MM.1S (cell line): ENCODE data around the gene SVEP1.

Experiments used
- CTCF ChIP-seq: fragments of 300-600 bp; sonication (generic); IDR thresholded peaks from 2 replicates; pipeline ENCODE4 v1.5.1; 2016; ENCODE audit warnings: antibody characterized with exemption, low read length, mixed read lengths
- EZH2phosphoT487 ChIP-seq: fragments of 300-600 bp; sonication (generic); IDR thresholded peaks from 2 replicates; pipeline ENCODE4 v1.6.1; 2018; ENCODE audit warnings: antibody characterized with exemption, low read length

GRCh38 chr9:110546411-110546871, 33.1 kb downstream of the SVEP1 start:
- TF ChIP-seq CTCF: no peak
- TF ChIP-seq EZH2phosphoT487: no peak
